ENCODE measurements around the gene YIPF4. TPM values are rescaled to one million over a fixed set of nuclear protein-coding genes. Genes with fewer than 3 reads are reported as not detected.
A peak's percentile ranks its signal among the peaks of the same experiment; 100 is the strongest.
"Not testable (repeated sequence)": the region's sequence is repeated elsewhere in the genome, so short reads cannot be mapped to it uniquely, and the experiment has no call there.

YIPF4 gene
- total RNA-seq, 2 experiments from 2014 or later = 36.5 to 39.7 TPM

DNA sequence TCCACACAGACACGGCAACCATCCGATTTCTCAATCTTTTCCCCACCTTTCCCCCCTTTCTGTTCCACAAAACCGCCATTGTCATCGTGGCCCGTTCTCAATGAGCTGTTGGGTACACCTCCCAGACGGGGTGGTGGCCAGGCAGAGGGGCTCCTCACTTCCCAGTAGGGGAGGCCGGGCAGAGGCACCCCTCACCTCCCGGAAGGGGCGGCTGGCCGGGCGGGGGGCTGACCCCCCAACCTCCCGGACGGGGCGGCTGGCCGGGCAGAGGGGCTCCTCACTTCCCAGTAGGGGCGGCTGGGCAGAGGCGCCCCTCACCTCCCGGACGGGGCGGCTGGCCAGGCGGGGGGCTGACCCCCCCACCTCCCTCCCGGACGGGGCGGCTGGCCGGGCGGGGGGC, 15.8 kb downstream of the YIPF4 start:
- H3K9me3 Mint-ChIP-seq; H3K27ac Mint-ChIP-seq; H3K4me3 Mint-ChIP-seq; intact Hi-C loops (cut with micrococcal nuclease); DNase-seq; H3K27me3 Mint-ChIP-seq (ENCODE audit: low read depth); CTCF ChIA-PET: not testable (repeated sequence)
- H3K4me1 Mint-ChIP-seq (ENCODE audit: low read depth) = peaks cover 13% of the 10 kb centered on the region
- peaks cover 13% of the 10 kb centered on the region for H3K36me3 Mint-ChIP-seq (ENCODE audit: low read depth)

DNA sequence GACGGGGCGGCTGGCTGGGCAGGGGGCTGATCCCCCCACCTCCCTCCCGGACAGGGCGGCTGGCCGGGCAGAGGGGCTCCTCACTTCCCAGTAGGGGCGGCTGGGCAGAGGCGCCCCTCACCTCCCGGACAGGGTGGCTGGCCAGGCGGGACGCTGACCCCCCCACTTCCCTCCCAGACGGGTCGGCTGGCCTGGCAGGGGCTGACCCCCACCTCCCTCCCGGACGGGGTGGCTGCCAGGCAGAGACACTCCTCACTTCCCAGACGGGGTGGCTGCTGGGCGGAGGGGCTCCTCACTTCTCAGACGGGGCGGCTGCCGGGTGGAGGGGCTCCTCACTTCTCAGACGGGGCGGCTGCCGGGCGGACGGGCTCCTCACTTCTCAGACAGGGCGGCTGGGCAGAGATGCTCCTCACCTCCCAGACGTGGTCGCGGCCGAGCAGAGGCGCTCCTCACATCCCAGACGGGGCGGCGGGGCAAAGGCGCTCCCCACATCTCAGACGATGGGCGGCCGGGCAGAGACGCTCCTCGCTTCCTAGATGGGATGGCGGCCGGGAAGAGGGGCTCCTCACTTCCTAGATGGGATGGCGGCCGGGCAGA, 16.4 kb downstream of the YIPF4 start:
- H3K9me3 Mint-ChIP-seq; H3K4me1 Mint-ChIP-seq (ENCODE audit: low read depth); H3K4me3 Mint-ChIP-seq; H3K27ac Mint-ChIP-seq; DNase-seq; intact Hi-C loops (cut with micrococcal nuclease); H3K27me3 Mint-ChIP-seq (ENCODE audit: low read depth); CTCF ChIA-PET: not testable (repeated sequence)
- peaks cover 15% of the 10 kb centered on the region for H3K36me3 Mint-ChIP-seq (ENCODE audit: low read depth)

DNA sequence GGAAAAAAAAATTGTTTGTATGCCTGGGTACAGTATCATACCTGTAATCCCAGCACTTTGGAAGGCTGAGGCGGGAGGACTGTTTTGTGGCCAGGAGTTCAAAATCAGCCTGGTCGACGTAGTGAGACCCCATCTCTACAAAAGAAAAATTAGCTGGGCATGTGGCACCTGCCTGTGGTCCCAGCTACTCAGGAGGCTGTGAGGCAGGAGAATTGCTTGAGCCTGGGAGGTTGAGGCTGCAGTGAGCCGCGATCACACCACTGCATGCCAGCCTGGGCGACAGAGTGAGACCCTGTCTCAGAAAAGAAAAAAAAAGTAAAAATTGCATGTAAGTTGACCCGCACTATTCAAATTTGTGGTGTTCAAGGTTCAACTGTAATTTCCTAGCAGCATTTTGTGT, 32.9 kb downstream of the YIPF4 start:
- no peak overlapping the region for H3K27ac Mint-ChIP-seq
- intact Hi-C loops (cut with micrococcal nuclease) = no loop called here
- CTCF ChIA-PET = no interaction called here
- peaks cover 4% of the 10 kb centered on the region for H3K36me3 Mint-ChIP-seq (ENCODE audit: low read depth)
- no peaks in the 10 kb centered on the region for H3K4me1 Mint-ChIP-seq (ENCODE audit: low read depth)
- H3K9me3 Mint-ChIP-seq = no peaks in the 10 kb centered on the region
- H3K27me3 Mint-ChIP-seq (ENCODE audit: low read depth) = no peaks in the 10 kb centered on the region
- no peak for DNase-seq
- H3K4me3 Mint-ChIP-seq = no peak overlapping the region

DNA sequence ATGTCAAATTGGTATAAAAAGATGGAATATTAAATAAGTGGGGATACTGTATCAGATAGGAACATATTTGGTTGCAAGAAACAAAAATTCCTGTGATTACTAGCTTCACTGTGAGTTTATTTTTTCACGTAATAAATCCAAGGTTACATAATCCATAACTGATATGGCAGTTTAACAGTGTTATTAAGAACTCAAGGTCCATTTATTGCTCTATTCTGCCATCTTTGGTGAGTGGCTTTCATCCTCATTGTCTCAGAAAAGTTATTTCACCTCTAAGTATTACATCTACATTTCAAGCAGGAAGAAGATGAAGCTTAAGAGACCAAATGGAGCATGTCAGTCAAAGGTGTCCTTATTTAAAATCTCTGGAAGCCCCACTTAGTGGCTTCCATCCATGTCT, 37.2 kb downstream of the YIPF4 start:
- CTCF ChIA-PET = interaction anchor here (0.7 kb wide), 1 partner anchor 173 kb away, joined by 3 read pairs; no protein-coding TSS in a partner anchor

DNA sequence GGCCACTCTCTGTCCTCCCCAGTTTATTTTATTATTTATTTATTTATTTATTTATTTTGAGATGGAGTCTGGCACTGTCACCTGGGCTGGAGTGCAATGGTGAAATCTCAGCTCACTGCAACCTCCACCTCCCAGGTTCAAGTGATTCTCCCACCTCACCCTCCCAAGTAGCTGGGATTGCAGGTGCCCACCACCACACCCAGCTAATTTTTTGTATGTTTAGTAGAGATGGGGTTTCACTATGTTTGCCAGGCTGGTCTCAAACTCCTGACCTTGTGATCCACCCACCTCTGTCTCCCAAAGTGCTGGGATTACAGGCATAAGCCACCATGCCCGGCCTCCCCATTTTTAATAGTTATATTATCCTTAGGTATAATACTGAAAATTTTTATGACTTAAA, 51.0 kb downstream of the YIPF4 start:
- H3K27ac Mint-ChIP-seq; H3K27me3 Mint-ChIP-seq (ENCODE audit: low read depth); H3K4me3 Mint-ChIP-seq; H3K9me3 Mint-ChIP-seq; H3K36me3 Mint-ChIP-seq (ENCODE audit: low read depth); H3K4me1 Mint-ChIP-seq (ENCODE audit: low read depth); CTCF ChIA-PET; DNase-seq: not testable (repeated sequence)
- intact Hi-C loops (cut with micrococcal nuclease) = loop anchor here (10.0 kb wide), 1 partner anchor 644 kb away; no protein-coding TSS in a partner anchor

More for the DNA sequence above, 37.2 kb downstream of the YIPF4 start:
- H3K36me3 Mint-ChIP-seq (ENCODE audit: low read depth) = no peaks in the 10 kb centered on the region
- intact Hi-C loops (cut with micrococcal nuclease) = no loop called here
- no peak for DNase-seq
- no peak overlapping the region for H3K4me3 Mint-ChIP-seq
- H3K27me3 Mint-ChIP-seq (ENCODE audit: low read depth) = no peaks in the 10 kb centered on the region
- H3K9me3 Mint-ChIP-seq = no peaks in the 10 kb centered on the region
- H3K4me1 Mint-ChIP-seq (ENCODE audit: low read depth) = no peaks in the 10 kb centered on the region
- H3K27ac Mint-ChIP-seq = no peak overlapping the region

DNA sequence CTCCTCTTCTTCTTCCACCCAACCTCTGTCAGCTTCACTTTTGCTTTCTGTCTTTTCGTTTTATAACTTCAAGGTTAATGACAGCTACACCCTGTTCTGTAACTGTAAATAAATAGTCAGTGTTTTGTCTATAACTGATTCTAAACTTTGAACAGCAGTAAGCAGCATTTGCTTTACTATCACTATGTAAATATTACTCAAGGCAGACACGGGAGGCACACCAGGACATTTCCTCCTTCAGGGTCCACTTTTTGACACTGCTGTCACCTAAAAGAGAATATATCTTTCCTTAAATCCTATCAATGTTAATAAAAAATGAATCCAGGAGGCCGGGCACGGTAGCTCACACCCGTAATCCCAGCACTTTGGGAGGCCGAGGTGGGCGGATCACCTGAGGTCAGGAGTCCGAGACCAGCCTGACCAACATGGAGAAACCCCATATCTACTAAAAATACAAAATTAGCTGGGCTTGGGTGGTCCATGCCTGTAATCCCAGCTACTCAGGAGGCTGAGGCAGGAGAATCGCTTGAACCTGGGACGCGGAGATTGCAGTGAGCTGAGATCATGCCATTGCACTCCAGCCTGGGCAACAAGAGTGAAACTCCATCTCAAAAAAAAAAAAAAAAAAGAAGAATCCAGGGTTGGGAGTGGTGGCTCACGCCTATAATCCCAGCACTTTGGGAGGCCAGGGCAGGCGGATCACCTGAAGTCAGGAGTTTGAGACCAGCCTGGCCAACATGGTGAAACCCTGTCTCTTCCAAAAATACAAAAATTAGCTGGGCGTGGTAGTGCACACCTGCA, 51.7 kb downstream of the YIPF4 start:
- H3K9me3 Mint-ChIP-seq; H3K36me3 Mint-ChIP-seq (ENCODE audit: low read depth); H3K27ac Mint-ChIP-seq; H3K4me3 Mint-ChIP-seq; H3K4me1 Mint-ChIP-seq (ENCODE audit: low read depth); H3K27me3 Mint-ChIP-seq (ENCODE audit: low read depth); CTCF ChIA-PET; DNase-seq: not testable (repeated sequence)
- intact Hi-C loops (cut with micrococcal nuclease) = loop anchor here (10.0 kb wide), 1 partner anchor 645 kb away; no protein-coding TSS in a partner anchor

DNA sequence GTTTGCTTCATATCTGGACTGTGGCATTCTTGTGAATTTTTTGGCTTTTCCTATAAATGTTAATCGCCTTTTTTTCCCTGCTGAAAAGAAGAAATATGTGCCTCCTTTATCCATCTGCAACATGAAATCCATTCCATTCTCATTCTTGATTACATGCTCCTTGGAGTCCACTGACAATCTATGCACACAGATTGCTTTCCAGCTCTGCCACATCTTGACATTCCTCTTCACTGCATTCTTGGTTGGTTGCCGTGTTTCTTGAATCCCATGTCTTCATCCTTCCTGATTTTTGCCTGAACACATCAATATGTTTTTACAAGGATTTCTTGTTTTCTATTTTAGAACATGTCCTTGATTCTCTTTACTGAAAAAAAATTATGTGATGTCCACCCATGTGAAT, 52.4 kb downstream of the YIPF4 start:
- no peak overlapping the region for H3K27ac Mint-ChIP-seq
- CTCF ChIA-PET = no interaction called here
- DNase-seq = no peak
- no peaks in the 10 kb centered on the region for H3K9me3 Mint-ChIP-seq
- H3K4me3 Mint-ChIP-seq = no peak overlapping the region
- no peaks in the 10 kb centered on the region for H3K27me3 Mint-ChIP-seq (ENCODE audit: low read depth)
- intact Hi-C loops (cut with micrococcal nuclease) = no loop called here
- no peaks in the 10 kb centered on the region for H3K36me3 Mint-ChIP-seq (ENCODE audit: low read depth)
- H3K4me1 Mint-ChIP-seq (ENCODE audit: low read depth) = no peaks in the 10 kb centered on the region

DNA sequence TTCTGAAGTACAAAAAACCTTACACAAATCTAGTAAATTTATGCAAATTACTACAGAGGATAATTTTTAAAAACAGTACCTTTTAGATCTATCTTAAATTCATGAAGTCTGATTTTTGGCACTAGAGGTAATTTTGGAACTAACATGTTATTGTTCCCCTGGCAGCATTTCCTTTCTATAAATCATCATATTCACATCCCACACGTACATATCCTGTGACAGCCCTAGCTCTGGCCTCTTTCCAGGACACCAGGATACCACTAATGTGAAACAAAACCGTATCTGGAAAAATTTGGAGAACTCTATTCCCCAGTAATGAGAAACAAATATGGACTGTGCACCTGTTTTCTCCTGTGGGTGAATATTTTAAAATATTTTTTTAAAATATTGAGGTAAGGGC, 65.1 kb downstream of the YIPF4 start:
- CTCF ChIA-PET = no interaction called here
- intact Hi-C loops (cut with micrococcal nuclease) = no loop called here
- Mint-ChIP-seq H3K4me3 (no peak overlapping the region), H3K27me3 (ENCODE audit: low read depth) (no peaks in the 10 kb centered on the region), H3K9me3 (no peaks in the 10 kb centered on the region), H3K27ac (no peak overlapping the region), H3K36me3 (ENCODE audit: low read depth) (no peaks in the 10 kb centered on the region), H3K4me1 (ENCODE audit: low read depth) (no peaks in the 10 kb centered on the region)
- DNase-seq = no peak

DNA sequence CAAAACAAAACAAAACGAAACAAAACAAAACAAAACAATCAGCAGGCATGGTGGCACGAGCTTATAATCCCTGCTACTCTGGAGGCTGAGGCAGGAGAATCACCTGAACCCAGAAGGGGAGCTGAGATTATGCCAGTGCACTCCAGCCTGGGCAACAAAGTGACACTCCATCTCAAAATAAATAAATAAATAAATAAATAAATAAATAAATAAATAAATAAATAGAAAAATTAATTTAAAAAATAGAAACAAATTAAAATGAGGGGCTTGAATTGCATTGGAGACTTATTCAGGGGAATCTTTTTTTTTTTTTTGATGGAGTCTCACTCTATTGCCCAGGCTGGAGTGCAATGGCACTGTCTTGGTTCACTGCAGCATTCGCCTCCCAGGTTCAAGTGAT, 73.1 kb downstream of the YIPF4 start:
- CTCF ChIA-PET = interaction anchor here (0.6 kb wide), 1 partner anchor 22 kb away, joined by 3 read pairs; no protein-coding TSS in a partner anchor
- H3K9me3 Mint-ChIP-seq = not testable (repeated sequence)
- intact Hi-C loops (cut with micrococcal nuclease) = loop anchor here (10.0 kb wide), 1 partner anchor 1244 kb away; the partner anchor contains the start of gene FAM98A

DNA sequence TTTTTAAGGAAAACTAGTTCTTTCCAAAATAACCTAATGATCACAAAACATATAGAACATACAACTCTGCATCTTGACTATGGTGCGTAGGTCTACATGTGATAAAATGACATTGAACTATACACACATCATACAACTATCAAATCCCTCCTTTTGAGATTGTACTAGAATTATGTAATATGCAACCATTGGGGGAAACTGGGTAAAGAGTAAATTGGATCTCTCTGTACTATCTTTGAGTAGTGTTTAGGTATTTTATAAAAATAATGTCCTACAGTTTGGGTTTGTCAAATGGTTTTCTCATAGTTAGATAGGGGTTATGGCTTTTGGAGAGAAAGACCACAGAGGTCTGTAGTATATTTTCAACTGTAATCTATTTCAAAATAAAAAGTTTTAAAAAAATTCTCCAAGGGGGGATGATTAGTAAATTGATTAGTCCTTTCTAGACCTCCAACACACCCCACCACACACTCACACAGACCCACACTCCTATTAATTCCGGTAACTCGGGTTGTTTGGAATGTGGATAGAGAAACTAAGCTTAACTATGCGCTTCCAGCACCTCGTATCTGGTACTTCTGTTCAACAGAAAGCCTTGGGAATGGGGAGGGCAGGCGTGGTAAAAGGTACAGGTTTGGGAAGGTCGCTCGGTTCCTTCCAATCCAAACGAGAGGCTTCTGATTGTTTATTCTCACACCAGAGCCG, 78.4 kb downstream of the YIPF4 start:
- Mint-ChIP-seq H3K4me1 (ENCODE audit: low read depth) (peaks cover 23% of the 10 kb centered on the region), H3K9me3 (no peaks in the 10 kb centered on the region), H3K36me3 (ENCODE audit: low read depth) (peaks cover 13% of the 10 kb centered on the region), H3K4me3 (peak overlapping the region; percentile 78), H3K27me3 (ENCODE audit: low read depth) (no peaks in the 10 kb centered on the region), H3K27ac (peak overlapping the region; percentile 68)
- CTCF ChIA-PET = no interaction called here
- intact Hi-C loops (cut with micrococcal nuclease) = loop anchor here (2.0 to 10.0 kb wide), 3 partner anchors 236 to 1239 kb away; partner anchors contain the start of gene FAM98A
- no peak for DNase-seq

More for the DNA sequence above, 73.1 kb downstream of the YIPF4 start:
- H3K27ac Mint-ChIP-seq; H3K4me3 Mint-ChIP-seq; H3K27me3 Mint-ChIP-seq (ENCODE audit: low read depth); DNase-seq; H3K4me1 Mint-ChIP-seq (ENCODE audit: low read depth); H3K36me3 Mint-ChIP-seq (ENCODE audit: low read depth): not testable (repeated sequence)

DNA sequence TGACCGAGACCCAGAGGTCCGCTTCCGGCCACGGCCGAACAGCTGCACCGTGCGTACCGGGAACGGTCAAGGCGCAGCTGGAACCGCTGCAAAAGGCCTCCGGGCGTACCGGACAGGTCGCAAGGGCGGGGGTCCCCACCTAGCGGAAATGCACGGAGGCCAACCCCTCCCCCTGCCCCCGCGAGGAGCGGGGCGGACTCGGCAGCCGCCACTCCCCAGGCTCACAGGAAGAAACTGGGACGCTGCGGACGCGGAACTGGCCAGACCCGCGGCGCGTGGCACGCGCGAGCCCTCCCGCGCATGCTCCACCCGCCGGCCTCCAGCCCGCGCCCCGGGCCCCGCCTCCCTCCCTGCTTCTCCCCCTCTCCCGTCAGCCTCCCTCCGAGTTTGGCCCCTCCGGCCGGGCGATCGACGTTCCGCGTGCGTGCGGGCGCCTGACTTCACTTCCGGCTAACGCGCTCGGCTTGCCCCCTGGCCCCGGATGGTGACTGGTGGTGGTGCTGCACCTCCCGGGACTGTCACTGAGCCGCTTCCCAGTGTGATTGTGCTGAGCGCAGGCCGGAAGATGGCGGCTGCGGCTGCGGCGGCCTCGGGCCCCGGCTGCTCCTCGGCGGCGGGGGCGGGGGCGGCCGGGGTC, 79.1 kb downstream of the YIPF4 start, which contains the start of gene BIRC6:
BIRC6 (plus strand) TSS at position 343 of the 637 bp plus-strand sequence; CDS start at position 482, 139 bp downstream.
- intact Hi-C loops (cut with micrococcal nuclease) = loop anchor here (1.0 to 10.0 kb wide), 7 partner anchors 79 to 1238 kb away; partner anchors contain the start of genes FAM98A, SLC30A6, SPAST and YIPF4
- Mint-ChIP-seq H3K27ac (peak within 1 kb of the TSS; percentile 85), H3K4me3 (peak within 1 kb of the TSS; percentile 78), H3K36me3 (ENCODE audit: low read depth) (peaks cover 20% of the 10 kb centered on the region), H3K4me1 (ENCODE audit: low read depth) (peaks cover 29% of the 10 kb centered on the region), H3K27me3 (ENCODE audit: low read depth) (no peaks in the 10 kb centered on the region), H3K9me3 (no peaks in the 10 kb centered on the region)
- CTCF ChIA-PET = no interaction called here
- peak; percentile 97 for DNase-seq

All from activated naive CD4-positive, alpha-beta T cell treated with anti-CD3 and anti-CD28 coated beads for 36 hours (primary cell).